Effector CD4-positive, alpha-beta T cell (primary cell): ENCODE measurements around the gene WASF2.
"Not testable (repeated sequence)": the region's sequence is repeated elsewhere in the genome, so short reads cannot be mapped to it uniquely, and the experiment has no call there.

Experiments used
- DNase-seq: peaks from one replicate; pipeline ENCODE4 v3.0.0-alpha.2; 2020

The WASF2 gene

DNA sequence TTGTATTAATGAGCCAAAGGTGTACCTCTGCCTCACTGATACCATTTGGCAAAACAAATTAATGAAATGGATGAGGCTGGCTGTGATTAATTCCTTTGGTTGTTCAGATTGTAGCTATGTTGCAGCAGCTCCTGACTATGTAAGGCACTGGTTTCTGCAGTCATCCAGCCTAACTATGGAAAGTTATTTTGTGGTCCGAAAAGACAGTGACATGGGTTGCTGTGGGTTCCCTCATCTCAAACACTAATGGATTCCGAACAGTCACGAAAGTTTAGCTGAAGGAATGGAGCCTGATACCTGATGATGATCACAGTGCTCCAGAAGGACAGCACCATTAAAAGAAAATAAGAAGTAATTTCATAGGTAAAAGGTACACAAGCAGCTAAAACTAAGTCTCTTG lies 42.6 kb downstream of the WASF2 start:
- no peak for DNase-seq

DNA sequence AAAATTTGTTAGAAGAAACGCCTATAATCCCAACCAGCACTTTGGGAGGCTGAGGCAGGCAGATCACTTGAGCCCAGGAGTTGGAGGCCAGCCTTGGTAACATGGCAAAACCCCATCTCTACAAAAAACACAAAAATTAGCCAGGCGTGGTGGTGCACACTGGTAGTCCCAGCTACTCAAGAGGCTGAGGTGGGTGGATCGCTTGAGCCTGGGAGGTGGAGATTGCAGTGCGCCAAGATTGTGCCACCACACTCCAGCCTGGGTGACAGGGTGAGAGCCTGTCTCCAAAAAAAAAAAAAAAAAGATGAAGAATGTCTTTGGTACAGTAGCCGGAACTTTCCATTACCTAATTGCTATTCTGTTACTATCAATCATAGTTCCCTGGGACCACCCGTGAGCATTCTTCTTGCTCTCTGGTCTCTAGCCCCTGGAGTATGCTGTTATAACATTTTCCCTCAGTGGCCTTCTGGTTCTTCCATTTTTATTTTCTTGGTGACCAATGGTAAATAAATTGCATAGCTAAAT lies 43.4 kb downstream of the WASF2 start:
- no peak for DNase-seq

DNA sequence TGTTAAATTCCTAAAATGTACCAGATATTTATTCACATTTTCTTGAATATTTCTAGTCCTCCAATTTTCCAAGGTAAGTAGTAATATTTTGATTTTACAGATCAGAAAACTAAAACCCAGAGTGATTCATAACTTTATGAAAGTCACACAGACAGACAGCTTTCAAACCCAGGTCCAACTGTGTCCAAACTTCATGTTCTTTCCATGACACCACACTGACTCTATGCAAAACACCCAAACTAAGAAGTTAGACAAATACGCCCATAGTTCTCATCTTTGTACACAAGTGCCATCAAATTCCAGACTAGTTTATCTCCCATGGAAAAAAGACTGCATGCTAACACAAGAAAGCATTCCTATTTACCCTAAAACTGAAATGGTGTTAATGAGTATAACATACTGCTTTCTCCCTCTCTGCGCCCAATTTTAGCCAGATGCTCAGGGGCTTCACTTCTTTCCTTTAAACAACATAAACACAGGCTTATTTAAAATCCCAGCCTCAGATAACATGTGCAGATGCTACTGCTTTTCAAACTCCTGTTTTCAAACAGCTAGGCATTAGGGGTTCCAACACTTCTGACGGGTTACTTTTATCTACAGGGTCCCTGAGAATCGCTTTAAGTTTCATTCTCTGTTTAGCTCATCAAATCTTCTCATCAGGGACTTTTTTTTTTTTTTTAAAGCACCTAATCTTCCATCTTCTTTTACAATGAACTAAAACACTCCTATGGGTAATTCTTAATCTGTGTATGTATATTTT lies 44.6 kb downstream of the WASF2 start:
- no peak for DNase-seq

DNA sequence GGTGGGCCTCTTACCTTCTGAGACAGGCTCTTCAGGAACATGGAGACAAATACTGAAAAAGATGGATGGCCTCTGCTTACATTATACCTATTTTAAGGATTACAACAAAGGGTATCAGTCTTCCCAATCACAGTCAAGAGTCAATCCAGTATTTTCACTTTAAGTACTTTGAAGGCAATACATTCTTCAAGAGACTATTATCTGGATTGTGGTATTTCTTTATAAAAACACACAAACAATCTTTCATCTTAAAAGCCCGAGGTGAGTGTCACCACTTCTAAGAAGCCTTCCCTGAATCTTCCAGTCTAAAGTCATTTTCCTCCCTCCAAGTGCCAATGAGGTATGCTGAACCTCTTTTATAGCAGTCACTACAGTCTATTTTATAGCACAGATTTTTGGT lies 45.3 kb downstream of the WASF2 start:
- DNase-seq: no peak

DNA sequence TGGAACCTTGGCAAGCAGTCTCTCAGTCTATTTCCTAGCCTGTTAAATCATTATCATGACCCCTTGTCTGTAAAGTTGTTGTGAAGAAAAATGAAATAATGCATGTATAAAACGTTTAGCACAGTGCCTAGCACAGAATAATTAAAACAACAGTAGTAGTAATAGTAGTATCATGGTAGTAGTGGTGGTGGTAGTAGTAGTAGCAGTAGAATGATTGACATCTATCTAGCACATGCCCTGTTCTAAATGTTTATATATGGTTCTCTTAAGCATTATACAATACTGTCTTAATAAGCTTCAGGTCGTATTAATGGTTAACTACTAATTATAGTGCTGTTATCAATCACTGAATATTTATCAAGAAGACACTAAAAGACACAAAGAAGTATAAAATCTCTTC lies 50.8 kb downstream of the WASF2 start:
- DNase-seq: no peak

DNA sequence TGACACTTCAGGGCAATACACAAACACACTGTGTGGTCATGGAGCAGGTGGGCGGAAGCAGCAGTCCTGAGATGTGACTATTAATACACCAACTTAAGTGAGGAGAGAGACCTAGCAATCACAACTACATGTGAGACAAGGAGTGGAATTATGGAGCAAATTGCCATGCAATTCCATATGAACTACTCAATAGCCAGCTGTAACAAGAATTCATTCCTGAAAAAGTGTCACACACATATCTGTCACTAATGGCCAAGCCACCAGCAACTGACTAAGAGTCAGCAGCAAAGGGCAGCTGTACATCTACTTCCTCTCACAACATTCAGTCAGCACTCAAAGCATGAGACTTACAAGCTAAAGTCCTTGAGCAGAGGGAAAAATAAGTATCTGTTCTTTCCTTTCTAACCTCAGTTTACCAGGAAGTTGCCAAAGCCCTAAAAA lies 51.3 kb downstream of the WASF2 start:
- no peak for DNase-seq

DNA sequence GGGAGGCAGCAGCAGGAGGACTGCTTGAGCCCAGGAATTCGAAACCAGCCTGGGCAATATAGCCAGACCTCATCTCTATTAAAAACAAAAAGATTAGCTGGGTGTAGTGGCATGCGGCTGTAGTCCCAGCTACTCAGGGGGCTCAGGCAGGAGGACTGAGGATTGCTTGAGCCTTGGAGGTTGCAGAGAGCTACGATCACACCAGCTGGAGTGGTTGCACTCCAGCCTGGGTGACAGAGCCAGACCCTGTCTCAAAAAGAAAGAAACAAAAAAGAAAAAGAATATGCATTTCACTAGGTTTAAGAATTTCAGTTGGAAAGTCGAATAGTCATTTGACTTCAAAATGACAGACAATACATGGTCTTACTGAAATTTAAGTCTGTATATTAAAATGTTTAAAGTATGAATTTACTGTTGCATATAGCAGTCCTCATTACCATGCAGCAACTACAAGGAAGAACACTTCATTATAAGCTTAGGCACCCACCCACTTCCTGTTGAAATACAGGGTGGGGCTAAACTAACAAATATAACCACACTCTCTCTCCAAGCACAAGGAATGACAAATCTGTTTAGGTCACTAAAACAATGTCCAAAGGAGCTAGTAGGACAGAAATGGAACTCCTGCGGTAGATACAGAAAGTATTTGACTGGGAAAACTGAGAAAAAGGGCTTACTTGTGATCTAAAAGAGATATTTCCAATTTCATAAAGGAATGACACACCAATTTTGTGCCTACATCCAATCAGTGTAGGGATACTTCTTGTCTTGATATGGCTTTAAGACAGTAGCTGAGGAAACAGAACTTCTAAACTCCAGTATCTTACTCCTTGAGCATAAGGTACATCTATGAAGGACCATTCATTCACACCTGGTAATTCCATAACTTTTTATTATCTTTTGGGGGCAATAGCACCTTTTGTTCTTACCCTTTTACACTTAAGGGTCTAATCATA lies 53.5 kb downstream of the WASF2 start:
- DNase-seq: peak; percentile 8

DNA sequence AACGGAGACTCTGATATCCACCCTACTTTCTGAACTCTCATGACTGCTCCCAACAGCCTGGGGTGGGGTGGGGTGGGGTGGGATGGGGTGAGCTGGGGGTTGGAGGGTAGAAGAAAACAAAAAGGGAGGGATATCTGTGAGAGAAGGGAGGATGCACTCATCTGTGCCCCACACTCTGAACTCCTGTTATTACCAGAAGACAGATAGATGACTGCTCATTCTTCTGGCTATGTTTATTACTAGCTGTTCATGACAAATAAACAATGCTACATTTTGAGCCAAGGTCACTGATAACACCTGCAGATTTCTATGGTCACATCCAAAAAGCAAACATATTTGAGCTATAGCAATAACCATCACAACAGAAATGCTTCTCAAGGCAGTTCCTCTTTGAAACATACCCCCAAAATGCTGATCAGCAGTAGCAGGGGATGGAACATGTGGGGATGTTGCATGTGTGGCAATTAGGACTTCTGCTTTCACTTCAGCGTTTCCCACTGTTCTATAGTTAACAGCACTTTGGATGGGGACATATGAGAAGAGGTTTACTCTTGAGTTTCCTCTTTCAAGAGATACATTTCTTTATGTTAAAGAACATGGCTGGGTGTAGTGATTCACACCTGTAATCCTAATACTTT lies 54.3 kb downstream of the WASF2 start:
- no peak for DNase-seq

DNA sequence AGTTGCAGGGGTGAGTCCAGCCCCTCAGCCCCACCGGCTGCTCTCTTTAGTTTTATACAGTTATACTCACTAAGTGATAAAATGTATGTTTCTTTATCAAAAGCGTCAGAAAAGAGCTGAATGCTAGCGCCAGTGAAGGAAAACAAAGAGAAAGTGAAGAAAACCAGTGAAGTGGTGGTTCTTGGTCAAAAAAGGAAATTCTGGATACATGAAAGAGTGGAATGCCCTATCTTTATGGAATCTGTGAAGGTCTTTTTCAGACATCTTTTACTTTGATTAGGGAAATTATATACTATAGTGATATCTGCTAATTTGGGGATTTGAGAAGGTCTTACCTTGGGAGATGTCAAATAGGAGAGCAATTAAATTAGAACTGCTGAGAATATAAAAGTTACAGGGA lies 56.3 kb downstream of the WASF2 start:
- no peak for DNase-seq

DNA sequence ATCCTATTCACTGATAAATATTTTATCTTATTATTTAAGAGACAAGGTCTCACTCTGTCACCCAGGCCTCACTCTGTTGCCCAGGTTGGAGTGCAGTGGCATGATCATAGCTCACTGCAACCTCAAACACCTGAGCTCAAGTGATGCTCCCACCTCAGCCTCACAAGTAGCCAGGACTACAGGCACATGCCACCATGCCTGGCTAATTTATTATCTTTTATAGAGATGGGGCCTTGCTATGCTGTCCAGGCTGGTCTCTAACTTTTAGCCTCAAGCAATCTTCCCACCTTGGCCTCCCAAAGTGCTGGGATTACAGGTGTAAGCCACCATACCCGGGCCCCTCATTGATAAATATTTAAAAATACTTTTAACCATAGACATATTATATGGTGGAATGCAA lies 57.2 kb downstream of the WASF2 start:
- not testable (repeated sequence) for DNase-seq

DNA sequence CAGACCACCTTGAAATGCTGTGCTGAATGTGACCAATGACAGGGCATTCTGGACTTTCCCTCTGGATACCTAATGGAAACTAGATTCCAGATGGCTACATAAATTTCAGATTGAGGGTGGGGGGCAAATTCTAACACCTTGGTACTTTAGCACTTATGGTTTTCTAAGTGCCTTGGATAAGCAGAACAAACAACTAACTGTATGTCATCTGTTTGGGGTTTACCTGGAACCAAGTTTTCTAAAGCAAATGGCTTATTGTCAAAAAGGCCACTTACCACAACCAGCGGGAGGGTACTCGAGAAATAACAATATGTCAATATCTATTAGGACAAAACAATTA lies 58.4 kb downstream of the WASF2 start:
- no peak for DNase-seq

DNA sequence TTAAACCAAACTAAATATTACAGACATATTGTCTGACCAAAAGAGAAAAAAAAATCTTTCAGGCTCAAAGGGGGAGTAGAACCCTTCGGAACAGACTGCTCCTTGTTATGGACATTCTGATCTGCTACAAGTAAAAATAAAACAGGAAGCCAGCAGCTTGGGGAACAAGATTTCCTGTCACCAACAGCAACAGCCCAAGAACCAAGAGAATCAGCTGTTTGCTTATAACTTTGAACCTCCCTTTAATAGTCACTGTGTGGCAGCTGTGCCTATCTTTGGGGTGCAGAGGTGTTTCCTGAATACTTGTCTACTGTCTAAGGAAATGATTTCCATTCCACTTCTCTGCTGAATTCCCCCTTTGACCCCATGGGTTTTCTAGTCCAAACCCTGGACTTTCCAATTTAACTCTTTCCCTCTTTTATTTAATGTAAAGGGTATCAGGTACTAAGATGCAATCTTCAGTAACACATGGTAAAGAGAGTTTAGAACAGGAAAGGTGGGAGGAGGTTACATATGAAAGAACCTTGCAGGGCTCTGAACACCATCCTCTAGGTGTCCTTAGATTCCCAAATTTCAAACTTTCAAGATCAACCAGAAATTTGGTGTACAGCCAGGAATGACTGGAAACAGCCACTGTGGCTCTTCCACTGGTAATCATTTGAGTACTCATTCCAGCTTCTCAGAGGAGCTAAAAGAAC lies 58.9 kb downstream of the WASF2 start:
- DNase-seq: peak; percentile 4

DNA sequence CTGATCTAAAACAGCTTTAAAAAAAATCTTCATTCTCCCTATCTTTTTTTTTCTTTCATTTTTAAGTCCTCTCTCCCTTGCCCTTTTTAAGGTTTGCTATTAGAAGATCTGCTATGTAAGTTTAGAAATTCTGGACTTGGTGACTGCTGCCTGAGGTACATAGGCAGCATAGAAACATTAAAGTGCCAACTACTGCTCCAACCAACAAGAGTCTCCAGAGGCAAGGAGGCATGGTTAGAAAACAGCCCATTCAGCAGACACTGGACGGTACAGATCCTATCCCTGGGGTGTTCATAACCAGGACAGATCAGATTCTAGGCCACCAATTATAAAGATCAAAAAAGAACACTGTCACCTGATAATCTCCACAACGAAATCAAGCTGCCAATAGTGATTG lies 60.9 kb downstream of the WASF2 start:
- no peak for DNase-seq

DNA sequence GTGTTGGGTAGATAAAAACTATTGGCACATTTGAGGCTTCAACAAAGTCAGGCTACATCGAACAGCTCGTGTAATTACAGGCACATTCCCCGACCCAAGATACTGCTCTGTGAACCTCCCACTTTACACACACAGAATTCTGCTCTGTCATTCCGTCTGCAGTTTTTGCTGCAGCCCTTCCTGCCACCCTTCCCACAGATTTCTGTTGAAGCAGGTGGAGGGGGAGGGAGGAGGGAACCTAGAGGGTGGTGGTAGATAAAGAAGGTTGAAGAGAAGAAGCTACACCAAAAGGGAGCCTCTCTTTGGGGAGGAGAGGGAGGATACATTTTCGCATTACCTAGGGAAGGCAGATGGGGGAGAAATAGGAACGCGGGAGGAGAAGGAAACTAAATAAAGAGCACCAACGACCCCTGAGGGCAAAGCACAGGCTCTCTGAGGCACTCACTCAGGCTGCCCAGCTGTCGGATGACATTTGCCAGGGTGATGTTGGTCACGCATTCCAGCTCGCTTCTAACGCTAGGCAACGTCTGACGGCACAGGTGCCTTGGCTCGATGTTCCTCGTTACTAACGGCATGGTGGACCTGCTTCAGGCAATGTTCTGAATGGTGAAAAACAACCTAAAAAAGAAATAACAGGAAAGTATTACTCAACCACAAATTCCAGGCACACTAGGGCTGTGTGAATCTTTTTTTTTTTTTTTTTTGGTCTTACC lies 61.5 kb downstream of the WASF2 start:
- no peak for DNase-seq

DNA sequence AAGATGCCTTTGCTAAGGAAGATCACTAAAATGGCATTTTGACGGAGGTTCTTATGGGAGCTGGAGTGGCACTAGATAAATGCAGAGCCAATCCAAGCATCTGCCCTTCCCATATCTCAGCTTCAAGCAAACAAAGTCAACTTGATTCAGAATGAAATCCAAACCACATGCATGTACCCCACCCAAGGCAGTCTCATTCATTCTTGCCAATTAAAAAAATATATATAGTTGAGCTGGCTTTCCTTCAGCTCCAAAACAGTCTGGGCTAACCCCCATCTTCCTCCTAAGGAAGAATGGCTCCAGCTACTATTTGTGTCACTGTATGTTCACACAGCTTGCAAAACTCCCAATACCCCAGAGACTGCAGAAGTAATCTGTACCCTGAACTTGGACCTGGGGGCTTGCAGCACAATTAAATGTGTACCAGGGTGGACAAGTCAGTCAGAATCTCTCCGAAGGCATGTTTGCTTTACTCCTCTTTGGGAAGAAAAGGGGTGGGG lies 62.1 kb downstream of the WASF2 start:
- DNase-seq: no peak

DNA sequence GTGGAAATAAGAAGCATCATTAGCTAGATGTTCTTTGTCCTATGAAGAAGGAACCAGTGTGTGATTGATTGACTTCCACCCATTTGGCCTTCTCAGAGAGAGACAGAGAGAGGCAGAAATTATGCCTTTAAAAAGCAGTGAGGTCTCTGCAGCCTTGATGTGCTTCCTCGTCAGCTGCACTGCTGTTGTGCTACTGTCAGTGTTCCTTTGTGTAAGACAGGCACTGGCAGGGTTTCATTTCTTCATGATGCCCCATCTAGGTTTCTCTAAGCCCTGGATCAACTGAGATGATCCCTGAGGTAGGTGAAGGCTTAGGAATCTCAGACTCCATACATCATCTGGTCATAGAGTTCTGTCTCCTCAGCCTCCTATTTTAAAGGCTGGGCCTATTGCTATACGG lies 62.6 kb downstream of the WASF2 start:
- DNase-seq: no peak

DNA sequence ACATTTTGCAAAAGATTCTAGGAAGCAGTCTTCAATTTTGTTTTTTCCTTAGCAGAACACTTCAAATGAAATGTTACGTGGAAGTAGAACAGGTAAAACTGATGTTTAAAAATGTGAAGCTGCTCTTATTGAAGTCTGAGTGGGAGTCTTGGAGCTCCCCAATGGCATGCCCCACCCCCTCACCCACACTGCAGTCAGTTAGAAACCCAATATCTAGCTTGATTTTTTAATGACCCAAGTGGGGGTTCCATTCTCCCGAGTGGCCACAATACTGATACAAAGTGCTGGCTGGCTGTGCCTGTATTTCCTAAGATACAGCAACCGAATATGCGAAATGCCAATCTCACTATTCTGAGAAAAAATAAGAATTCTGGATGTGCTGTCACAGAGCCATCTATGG lies 66.3 kb downstream of the WASF2 start:
- DNase-seq: no peak

DNA sequence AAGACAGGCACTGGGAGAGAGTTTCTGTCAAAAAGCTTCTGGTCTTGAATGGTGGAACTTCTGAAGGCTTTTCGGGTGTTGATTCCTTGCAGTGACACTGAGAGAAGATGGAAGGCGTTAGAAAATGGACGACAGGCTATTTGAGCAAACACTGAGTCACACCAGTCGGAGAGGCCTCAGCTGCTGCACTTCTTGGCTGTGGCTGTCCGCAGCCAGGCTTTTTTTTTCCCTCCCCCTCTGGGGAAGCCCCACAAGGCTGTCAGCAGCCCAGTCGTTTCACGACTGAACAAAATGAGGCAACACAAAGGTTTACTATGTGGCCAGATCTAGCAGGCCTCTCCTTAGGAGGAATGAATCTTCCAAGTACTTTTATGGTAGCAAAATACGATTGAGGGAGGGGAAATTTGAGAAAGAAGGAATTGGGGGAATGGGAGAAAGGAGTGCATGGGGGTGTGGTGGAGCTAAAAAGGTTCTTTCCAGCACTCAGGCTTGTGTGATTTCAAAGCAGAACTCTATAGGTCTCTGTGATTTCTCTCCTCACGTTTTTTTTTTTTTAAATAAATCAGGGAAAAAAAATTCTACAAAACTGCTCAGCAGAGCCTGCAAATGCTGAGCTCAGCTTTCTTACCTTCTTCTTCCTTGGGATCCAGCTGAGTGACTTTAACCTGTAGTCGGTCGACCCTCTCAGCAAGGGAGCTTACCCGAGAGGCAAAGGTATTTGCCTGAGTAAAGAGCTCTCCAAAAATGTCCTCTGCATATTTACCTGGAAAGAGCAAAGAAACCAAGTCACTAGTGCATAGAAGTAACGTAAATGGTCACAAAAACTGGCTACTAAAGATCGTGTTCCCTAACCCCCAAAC lies 71.4 kb downstream of the WASF2 start:
- no peak for DNase-seq

DNA sequence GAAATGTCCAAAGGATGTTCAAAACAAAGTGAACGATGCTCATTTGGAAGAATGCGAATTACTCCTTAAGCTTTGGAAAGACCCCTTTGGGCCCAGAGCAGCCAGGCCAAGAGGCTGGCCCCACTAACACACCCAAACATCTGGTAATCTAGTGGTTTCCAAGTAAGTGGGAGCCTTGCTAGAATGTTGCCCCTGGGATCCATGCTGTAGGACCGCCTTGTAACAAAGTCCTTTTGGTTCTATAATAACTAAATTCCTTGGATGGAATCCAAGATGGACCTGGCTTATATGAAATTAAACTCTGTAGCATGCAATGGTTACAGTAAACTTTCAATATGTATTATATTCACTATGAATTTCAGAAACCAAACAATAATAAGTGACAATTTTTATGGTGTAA lies 72.3 kb downstream of the WASF2 start:
- DNase-seq: no peak

DNA sequence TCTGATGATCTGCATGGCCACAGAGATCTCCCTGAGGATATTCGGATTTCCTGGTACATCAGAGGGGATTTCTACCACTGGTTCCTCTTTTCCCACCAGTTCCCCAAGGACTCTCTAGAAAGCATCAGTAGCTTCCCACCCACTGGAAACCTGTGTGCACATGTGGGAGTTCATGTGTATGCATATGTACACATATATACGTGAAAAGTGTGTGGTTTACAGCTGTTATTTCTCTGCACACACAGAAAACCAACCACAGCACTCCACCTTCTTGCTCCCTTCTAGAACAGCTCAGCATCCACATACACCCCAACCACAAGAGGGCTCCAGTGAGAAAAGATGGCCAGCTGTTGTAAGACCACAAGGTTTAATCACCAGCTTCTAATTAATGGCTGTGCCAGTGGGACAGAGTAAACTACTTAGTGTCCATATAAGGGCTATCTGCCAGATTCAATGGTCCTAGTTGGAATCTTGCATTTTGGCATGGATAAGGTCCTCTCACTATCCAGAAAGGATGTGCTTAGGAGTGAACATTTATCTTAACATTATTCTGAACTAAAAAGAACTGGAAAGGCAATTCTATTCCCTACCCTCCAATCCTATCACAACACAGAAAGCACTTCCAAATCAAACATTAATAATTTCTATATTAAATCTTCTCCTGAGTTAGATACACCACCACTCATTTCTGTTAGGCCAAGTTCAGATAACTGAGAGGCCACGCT lies 73.4 kb downstream of the WASF2 start:
- peak; percentile 33 for DNase-seq
